Thyroid gland (tissue), 4 donors: ENCODE measurements around the gene ADCY9. TPM values are rescaled to one million over a fixed set of nuclear protein-coding genes. Genes with fewer than 3 reads are reported as not detected.

Experiments
- DNase-seq, 2 donors: peaks; one replicate each; pipeline ENCODE4 v3.0.0-alpha.2; 2019
- H3K27ac ChIP-seq, 3 donors: fragments of 200-600 bp; sonication (generic); 1 replicate in 2 of 3; 2 replicates in 1 of 3; pipeline ENCODE4 v1.5.1; 2016 to 2019; ENCODE audit warnings: mild to moderate bottlenecking in 1 of 3, moderate library complexity in 1 of 3
- H3K27me3 ChIP-seq: fragments of 200-600 bp; sonication (generic); one replicate; pipeline ENCODE4 v1.5.1; 2019
- H3K36me3 ChIP-seq, 2 donors: fragments of 200-600 bp; sonication (generic); one replicate each; pipeline ENCODE4 v1.5.1; 2016 to 2019
- H3K4me1 ChIP-seq, 2 donors: fragments of 200-600 bp; sonication (generic); one replicate each; pipeline ENCODE4 v1.5.1; 2017 to 2019
- H3K4me3 ChIP-seq, 3 donors: fragments of 200-600 bp; sonication (generic); replicated peaks in 1 of 3; 1 replicate in 2 of 3; 2 replicates in 1 of 3; pipeline ENCODE4 v1.5.1; 2016; ENCODE audit warnings: mild to moderate bottlenecking in 1 of 3
- H3K9me3 ChIP-seq: fragments of 200-600 bp; sonication (generic); one replicate; pipeline ENCODE4 v1.5.1; 2017
- CTCF ChIP-seq, 6 experiments: fragments of 200-600 bp in 3 of 6; fragments of 450-650 bp in 3 of 6; sonication (generic) in 3 of 6; IDR thresholded peaks; one replicate each; pipeline ENCODE4 v1.5.1; 2016 to 2019; ENCODE audit warnings: antibody characterized with exemption in 6 of 6, mild to moderate bottlenecking in 2 of 6, inconsistent platforms in 1 of 6, moderate library complexity in 1 of 6
- POLR2A ChIP-seq, 2 donors: fragments of 450-650 bp; IDR thresholded peaks; one replicate each; pipeline ENCODE4 v1.6.1; 2017; ENCODE audit warnings: antibody characterized with exemption in 2 of 2, mild to moderate bottlenecking in 2 of 2, moderate library complexity in 1 of 2
- WGBS, 2 donors: methylation state at CpG; one replicate each; pipeline ENCODE4 v1.1.5; 2017; 5-methylcytosine and 5-hydroxymethylcytosine counted together
- intact Hi-C: fragments of 100-400 bp; cut with DNase I; formaldehyde crosslinking; loops from one replicate; pipeline ENCODE4 v1.15.1; 2023
- total RNA-seq, 4 donors: library from RNA; depleted of rRNA; stranded (reverse); fragments of >200 nt; gene quantifications; one replicate each; pipeline ENCODE4 v1.2.3, GENCODE V29; 2016

Gene ADCY9
- total RNA-seq, 4 donors from 2014 or later = 61.4 to 123 (median 94.1) TPM

GRCh38 chr16:4110065-4110464 is 6.2 kb downstream of the ADCY9 start:
- TF ChIP-seq CTCF (IDR thresholded peaks at IDR 0.05) (no peak), POLR2A (IDR thresholded peaks at IDR 0.05) (peak in 1 of 2 donors; percentile 63)
- 43 to 54% methylated on average over 13 of the region's 13 CpGs for WGBS, 2 donors
- no peak overlapping the region for H3K4me3 ChIP-seq
- H3K9me3 ChIP-seq = no peaks in the 10 kb centered on the region
- H3K36me3 ChIP-seq = no peaks in the 10 kb centered on the region
- intact Hi-C loops = loop anchor here (10.0 kb wide), 1 partner anchor 175 kb away; no protein-coding TSS in a partner anchor
- peak overlapping the region; percentile 82 to 97 (median 92) for H3K27ac ChIP-seq
- DNase-seq = peak; percentile 78 to 80
- peaks cover 35 to 37% of the 10 kb centered on the region in 2 donors for H3K4me1 ChIP-seq
- H3K27me3 ChIP-seq = no peaks in the 10 kb centered on the region

GRCh38 chr16:4109250-4109736 is 6.9 kb downstream of the ADCY9 start:
- H3K9me3 ChIP-seq = no peaks in the 10 kb centered on the region

GRCh38 chr16:4106516-4106915 is 9.7 kb downstream of the ADCY9 start:
- Histone ChIP-seq H3K4me3 (no peak overlapping the region), H3K27ac (peak overlapping the region; percentile 55 to 97 (median 71)), H3K9me3 (no peaks in the 10 kb centered on the region), H3K27me3 (no peaks in the 10 kb centered on the region), H3K4me1 (peaks cover 25 to 43% of the 10 kb centered on the region in 2 donors), H3K36me3 (peaks cover 0 to 2% of the 10 kb centered on the region in 2 donors)
- intact Hi-C loops = no loop called here
- 47 to 48% methylated on average over 4 of the region's 4 CpGs for WGBS, 2 donors
- TF ChIP-seq CTCF (IDR thresholded peaks at IDR 0.05) = no peak
- no peak for TF ChIP-seq POLR2A (IDR thresholded peaks at IDR 0.05)
- DNase-seq = no peak

More at GRCh38 chr16:4109250-4109736, 6.9 kb downstream of the ADCY9 start:
- peak in 1 of 2 donors; percentile 30 for DNase-seq
- peaks cover 33 to 35% of the 10 kb centered on the region in 2 donors for H3K4me1 ChIP-seq
- no peak for TF ChIP-seq POLR2A (IDR thresholded peaks at IDR 0.05)
- no peak for TF ChIP-seq CTCF (IDR thresholded peaks at IDR 0.05)
- no peak overlapping the region for H3K4me3 ChIP-seq
- H3K27ac ChIP-seq = peak overlapping the region; percentile 82 to 97 (median 92)
- no peaks in the 10 kb centered on the region for H3K27me3 ChIP-seq
- WGBS, 2 donors = 54 to 66% methylated on average over 11 of the region's 11 CpGs
- intact Hi-C loops = no loop called here
- H3K36me3 ChIP-seq = no peaks in the 10 kb centered on the region

- H3K4me3 ChIP-seq = no peak overlapping the region
- no peak for DNase-seq
- peaks cover 21 to 49% of the 10 kb centered on the region in 2 donors for H3K4me1 ChIP-seq
- H3K27ac ChIP-seq = peak overlapping the region; percentile 30 to 97 (median 71)
- 88 to 93% methylated on average over 5 of the region's 5 CpGs for WGBS, 2 donors
- intact Hi-C loops = no loop called here
- H3K27me3 ChIP-seq = no peaks in the 10 kb centered on the region
- H3K9me3 ChIP-seq = no peaks in the 10 kb centered on the region
- TF ChIP-seq CTCF (IDR thresholded peaks at IDR 0.05) (no peak), POLR2A (IDR thresholded peaks at IDR 0.05) (no peak)
- peaks cover 0 to 2% of the 10 kb centered on the region in 2 donors for H3K36me3 ChIP-seq
Observed at GRCh38 chr16:4105848-4106247, 10.4 kb downstream of the ADCY9 start.

- intact Hi-C loops = no loop called here
- Histone ChIP-seq H3K27ac (no peak overlapping the region), H3K4me1 (peaks cover 13 to 39% of the 10 kb centered on the region in 2 donors), H3K9me3 (no peaks in the 10 kb centered on the region), H3K4me3 (no peak overlapping the region), H3K27me3 (no peaks in the 10 kb centered on the region), H3K36me3 (peaks cover 0 to 2% of the 10 kb centered on the region in 2 donors)
- WGBS, 2 donors = 90 to 92% methylated on average over 15 of the region's 15 CpGs
- no peak for DNase-seq
- TF ChIP-seq POLR2A (IDR thresholded peaks at IDR 0.05) = no peak
- TF ChIP-seq CTCF (IDR thresholded peaks at IDR 0.05) = no peak
Observed at GRCh38 chr16:4103745-4104144, 12.5 kb downstream of the ADCY9 start.
